Measurements from ENCODE around the gene VSX2. TPM values are rescaled to one million over a fixed set of nuclear protein-coding genes. Genes with fewer than 3 reads are reported as not detected.
A peak's percentile ranks its signal among the peaks of the same experiment; 100 is the strongest.

Gene VSX2
- polyA plus RNA-seq, 2 of the 4 experiments (the other 2 are of a cell fraction) = not detected

- POLR2A ChIA-PET = no interaction called here
- H3K4me3 ChIP-seq = no peak overlapping the region
- DNase-seq (ENCODE audit: low read depth in 1 of 2, low spot score in 1 of 2) (no peak), ATAC-seq (no peak), FAIRE-seq (no peak)
- H3K9me3 ChIP-seq = no peaks in the 10 kb centered on the region
- TF ChIP-seq MAFK (IDR thresholded peaks at IDR 0.05; ENCODE audit: partially characterized antibody) = no peak
- no peak for TF ChIP-seq EP300 (IDR thresholded peaks at IDR 0.05)
- no peak overlapping the region for H3K27ac ChIP-seq
- no peak overlapping the region for H3K4me2 ChIP-seq
- no peaks in the 10 kb centered on the region for H3K4me1 ChIP-seq
- 54% methylated on average over 6 of the region's 6 CpGs for WGBS (ENCODE audit: missing lambda C conversion rate)
- CTCF ChIA-PET = interaction anchor here (0.9 to 1.5 kb wide), 4 partner anchors 26 to 44 kb away, joined by 3 to 8 read pairs (median 4); no protein-coding TSS in a partner anchor
Measured at GRCh38 chr14:74223016-74223415, 16.2 kb upstream of the VSX2 start.

- no peak for FAIRE-seq
- Histone ChIP-seq H3K4me1 (no peaks in the 10 kb centered on the region), H3K4me3 (no peak overlapping the region), H3K9me3 (peaks cover 18% of the 10 kb centered on the region; the same call in 2 of the 3 replicates), H3K4me2 (no peak overlapping the region), H3K27ac (no peak overlapping the region)
- WGBS (ENCODE audit: missing lambda C conversion rate) = 29% methylated on average over 8 of the region's 8 CpGs
- ATAC-seq = no peak
- DNase-seq (ENCODE audit: low read depth in 1 of 2, low spot score in 1 of 2) = no peak
- POLR2A ChIA-PET = no interaction called here
- TF ChIP-seq USF2 (IDR thresholded peaks at IDR 0.05) (peak; percentile 59; the same call in 1 of the 2 replicates), CHD2 (IDR thresholded peaks at IDR 0.05; ENCODE audit: low read length, partially characterized antibody) (no peak)
- CTCF ChIA-PET = interaction anchor here (0.7 to 12.2 kb wide), 3 partner anchors 9 to 25 kb away, joined by 3 to 56 read pairs (median 18); no protein-coding TSS in a partner anchor
Measured at GRCh38 chr14:74231784-74232183, 7.5 kb upstream of the VSX2 start.

GRCh38 chr14:74235017-74235416 lies 4.2 kb upstream of the VSX2 start:
- H3K4me3 ChIP-seq = no peak overlapping the region

GRCh38 chr14:74237441-74237840 lies 1.8 kb upstream of the VSX2 start:
- no peak for FAIRE-seq
- CTCF ChIA-PET = interaction anchor here (1.0 to 12.2 kb wide), 5 partner anchors 15 to 27 kb away, joined by 3 to 56 read pairs (median 6); no protein-coding TSS in a partner anchor
- ATAC-seq = no peak

More at GRCh38 chr14:74235017-74235416, 4.2 kb upstream of the VSX2 start:
- ChIA-PET CTCF (interaction anchor here (0.9 to 12.2 kb wide), 3 partner anchors 22 to 124 kb away, joined by 3 to 56 read pairs (median 4); no protein-coding TSS in a partner anchor), POLR2A (no interaction called here)
- Histone ChIP-seq H3K9me3 (peaks cover 18% of the 10 kb centered on the region; the same call in 2 of the 3 replicates), H3K27ac (no peak overlapping the region), H3K4me2 (no peak overlapping the region), H3K4me1 (no peaks in the 10 kb centered on the region)
- DNase-seq (ENCODE audit: low read depth in 1 of 2, low spot score in 1 of 2) (no peak), FAIRE-seq (no peak), ATAC-seq (no peak)
- 25% methylated on average over 4 of the region's 4 CpGs for WGBS (ENCODE audit: missing lambda C conversion rate)
- TF ChIP-seq HDAC2 (IDR thresholded peaks at IDR 0.05) (no peak), SMC3 (IDR thresholded peaks at IDR 0.05) (no peak), FOXS1 (CRISPR knock-in tag; IDR thresholded peaks at IDR 0.05) (no peak)

GRCh38 chr14:74239848-74240793 lies 872 bp downstream of the VSX2 start:
- DNase-seq (ENCODE audit: low read depth in 1 of 2, low spot score in 1 of 2) (no peak), ATAC-seq (no peak), FAIRE-seq (no peak)
- ChIA-PET POLR2A (no interaction called here), CTCF (interaction anchor here (0.9 to 12.2 kb wide), 5 partner anchors 12 to 62 kb away, joined by 3 to 56 read pairs (median 7); partner anchors contain the start of gene ABCD4)
- Histone ChIP-seq H3K4me3 (no peak overlapping the region), H3K4me1 (no peaks in the 10 kb centered on the region), H3K4me2 (no peak overlapping the region), H3K9me3 (no peaks in the 10 kb centered on the region), H3K27ac (no peak overlapping the region)
- 73% methylated on average over 89 of the region's 94 CpGs for WGBS (ENCODE audit: missing lambda C conversion rate)
- TF ChIP-seq CTCF (IDR thresholded peaks at IDR 0.05) (no peak), ZC3H11A (IDR thresholded peaks at IDR 0.05) (no peak), JUN (IDR thresholded peaks at IDR 0.05) (no peak), PHF8 (IDR thresholded peaks at IDR 0.05; ENCODE audit: borderline replicate concordance, low read depth) (no peak), POLR2AphosphoS2 (conservative IDR thresholded peaks at IDR 0.05; ENCODE audit: low read length) (no peak), KDM1A (IDR thresholded peaks at IDR 0.05; ENCODE audit: low read depth) (no peak), ATOH8 (CRISPR knock-in tag; IDR thresholded peaks at IDR 0.05; ENCODE audit: low read depth) (no peak), HES2 (IDR thresholded peaks at IDR 0.05) (no peak), USF2 (IDR thresholded peaks at IDR 0.05) (no peak), MAX (IDR thresholded peaks at IDR 0.05) (no peak), ZNF302 (CRISPR knock-in tag; IDR thresholded peaks at IDR 0.05) (no peak), EP300 (IDR thresholded peaks at IDR 0.05) (no peak), FOXS1 (CRISPR knock-in tag; IDR thresholded peaks at IDR 0.05) (no peak), RCOR1 (IDR thresholded peaks at IDR 0.05; ENCODE audit: low read depth, low read length) (no peak)

More at GRCh38 chr14:74237441-74237840, 1.8 kb upstream of the VSX2 start:
- 26% methylated on average over 4 of the region's 4 CpGs for WGBS (ENCODE audit: missing lambda C conversion rate)
- no peak for DNase-seq (ENCODE audit: low read depth in 1 of 2, low spot score in 1 of 2)
- POLR2A ChIA-PET = no interaction called here
- no peaks in the 10 kb centered on the region for H3K4me1 ChIP-seq
- H3K27ac ChIP-seq = no peak overlapping the region
- no peak overlapping the region for H3K4me2 ChIP-seq
- TF ChIP-seq FOSL2 (IDR thresholded peaks at IDR 0.05) (no peak), FOSL2 (CRISPR knock-in tag; IDR thresholded peaks at IDR 0.05) (0 out of 2 replicates have a peak, but pooled peaks have one; percentile 4), CBX8 (IDR thresholded peaks at IDR 0.05) (no peak), HEYL (CRISPR knock-in tag; IDR thresholded peaks at IDR 0.05) (no peak)
- no peak overlapping the region for H3K4me3 ChIP-seq
- peaks cover 3% of the 10 kb centered on the region; the same call in 1 of the 3 replicates for H3K9me3 ChIP-seq

Measured in A549 (cell line).